Measurements from ENCODE around the gene EIF4G1.
A peak's percentile ranks its signal among the peaks of the same experiment; 100 is the strongest.

EIF4G1 gene

GRCh38 chr3:184315871-184316661 lies 1.7 kb downstream of the EIF4G1 start:
- Mint-ChIP-seq H3K27me3 (no peaks in the 10 kb centered on the region), H3K4me3 (peak overlapping the region; percentile 80), H3K36me3 (ENCODE audit: low read depth) (peaks cover 52% of the 10 kb centered on the region), H3K9me3 (no peaks in the 10 kb centered on the region), H3K4me1 (ENCODE audit: low read depth) (peaks cover 51% of the 10 kb centered on the region), H3K27ac (peak overlapping the region; percentile 72)
- intact Hi-C loops (cut with micrococcal nuclease), result no loop called here

GRCh38 chr3:184316792-184317191 lies 2.4 kb downstream of the EIF4G1 start:
- peaks cover 59% of the 10 kb centered on the region for H3K36me3 Mint-ChIP-seq (ENCODE audit: low read depth)
- no peaks in the 10 kb centered on the region for H3K27me3 Mint-ChIP-seq
- H3K27ac Mint-ChIP-seq, result peak overlapping the region; percentile 72
- H3K4me3 Mint-ChIP-seq, result peak overlapping the region; percentile 80
- H3K4me1 Mint-ChIP-seq (ENCODE audit: low read depth), result peaks cover 59% of the 10 kb centered on the region
- no peaks in the 10 kb centered on the region for H3K9me3 Mint-ChIP-seq
- intact Hi-C loops (cut with micrococcal nuclease), result no loop called here

GRCh38 chr3:184317201-184317600 lies 2.8 kb downstream of the EIF4G1 start:
- Mint-ChIP-seq H3K4me1 (ENCODE audit: low read depth) (peaks cover 63% of the 10 kb centered on the region), H3K9me3 (no peaks in the 10 kb centered on the region), H3K27me3 (no peaks in the 10 kb centered on the region), H3K36me3 (ENCODE audit: low read depth) (peaks cover 63% of the 10 kb centered on the region), H3K27ac (peak overlapping the region; percentile 72), H3K4me3 (peak overlapping the region; percentile 80)
- intact Hi-C loops (cut with micrococcal nuclease), result no loop called here

- Mint-ChIP-seq H3K27me3 (no peaks in the 10 kb centered on the region), H3K4me1 (ENCODE audit: low read depth) (peaks cover 79% of the 10 kb centered on the region), H3K4me3 (peak overlapping the region; percentile 56), H3K9me3 (no peaks in the 10 kb centered on the region), H3K27ac (peak overlapping the region; percentile 80), H3K36me3 (ENCODE audit: low read depth) (peaks cover 92% of the 10 kb centered on the region)
- intact Hi-C loops (cut with micrococcal nuclease), result no loop called here
These were observed 5.7 kb downstream of the EIF4G1 start for GRCh38 chr3:184320104-184320445.

- intact Hi-C loops (cut with micrococcal nuclease), result no loop called here
- H3K4me1 Mint-ChIP-seq (ENCODE audit: low read depth), result peaks cover 69% of the 10 kb centered on the region
These were observed 7.3 kb downstream of the EIF4G1 start for GRCh38 chr3:184321666-184322065.

GRCh38 chr3:184322731-184323487 lies 8.5 kb downstream of the EIF4G1 start:
- H3K27ac Mint-ChIP-seq, result peak overlapping the region; percentile 80

More at GRCh38 chr3:184321666-184322065, 7.3 kb downstream of the EIF4G1 start:
- Mint-ChIP-seq H3K9me3 (no peaks in the 10 kb centered on the region), H3K27me3 (no peaks in the 10 kb centered on the region), H3K4me3 (peak overlapping the region; percentile 46), H3K36me3 (ENCODE audit: low read depth) (peaks cover 92% of the 10 kb centered on the region), H3K27ac (peak overlapping the region; percentile 80)

DNA sequence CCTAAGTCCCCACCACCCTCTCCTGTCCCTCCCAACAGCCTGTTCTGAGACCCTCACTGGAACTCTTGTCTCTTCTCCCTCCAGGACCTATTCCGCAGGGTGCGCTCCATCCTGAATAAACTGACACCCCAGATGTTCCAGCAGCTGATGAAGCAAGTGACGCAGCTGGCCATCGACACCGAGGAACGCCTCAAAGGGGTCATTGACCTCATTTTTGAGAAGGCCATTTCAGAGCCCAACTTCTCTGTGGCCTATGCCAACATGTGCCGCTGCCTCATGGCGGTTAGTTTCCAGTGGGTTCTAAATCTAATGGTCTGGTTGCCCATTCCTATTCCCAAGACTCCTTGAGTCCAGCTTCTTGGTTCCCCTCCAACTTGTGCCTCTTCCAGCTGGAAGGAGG lies 9.3 kb downstream of the EIF4G1 start:
- no peak overlapping the region for H3K4me3 Mint-ChIP-seq
- H3K27me3 Mint-ChIP-seq, result no peaks in the 10 kb centered on the region
- no peaks in the 10 kb centered on the region for H3K9me3 Mint-ChIP-seq
- peak overlapping the region; percentile 80 for H3K27ac Mint-ChIP-seq
- peaks cover 94% of the 10 kb centered on the region for H3K36me3 Mint-ChIP-seq (ENCODE audit: low read depth)
- intact Hi-C loops (cut with micrococcal nuclease), result no loop called here
- H3K4me1 Mint-ChIP-seq (ENCODE audit: low read depth), result peaks cover 52% of the 10 kb centered on the region

More at GRCh38 chr3:184322731-184323487, 8.5 kb downstream of the EIF4G1 start:
- Mint-ChIP-seq H3K9me3 (no peaks in the 10 kb centered on the region), H3K4me1 (ENCODE audit: low read depth) (peaks cover 57% of the 10 kb centered on the region), H3K36me3 (ENCODE audit: low read depth) (peaks cover 92% of the 10 kb centered on the region), H3K4me3 (peak overlapping the region; percentile 10), H3K27me3 (no peaks in the 10 kb centered on the region)
- intact Hi-C loops (cut with micrococcal nuclease), result no loop called here

DNA sequence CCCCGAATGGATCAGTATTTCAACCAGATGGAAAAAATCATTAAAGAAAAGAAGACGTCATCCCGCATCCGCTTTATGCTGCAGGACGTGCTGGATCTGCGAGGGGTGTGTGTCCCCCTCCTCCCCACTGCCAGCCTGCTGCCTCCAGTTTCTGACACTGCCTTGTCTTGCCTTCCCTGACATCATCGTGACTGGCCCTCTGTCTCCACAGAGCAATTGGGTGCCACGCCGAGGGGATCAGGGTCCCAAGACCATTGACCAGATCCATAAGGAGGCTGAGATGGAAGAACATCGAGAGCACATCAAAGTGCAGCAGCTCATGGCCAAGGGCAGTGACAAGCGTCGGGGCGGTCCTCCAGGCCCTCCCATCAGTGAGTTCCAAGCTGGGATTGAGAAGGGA lies 10.9 kb downstream of the EIF4G1 start:
- Mint-ChIP-seq H3K4me1 (ENCODE audit: low read depth) (peaks cover 36% of the 10 kb centered on the region), H3K4me3 (no peak overlapping the region), H3K36me3 (ENCODE audit: low read depth) (peaks cover 100% of the 10 kb centered on the region), H3K27ac (no peak overlapping the region), H3K9me3 (no peaks in the 10 kb centered on the region), H3K27me3 (no peaks in the 10 kb centered on the region)
- intact Hi-C loops (cut with micrococcal nuclease), result no loop called here

DNA sequence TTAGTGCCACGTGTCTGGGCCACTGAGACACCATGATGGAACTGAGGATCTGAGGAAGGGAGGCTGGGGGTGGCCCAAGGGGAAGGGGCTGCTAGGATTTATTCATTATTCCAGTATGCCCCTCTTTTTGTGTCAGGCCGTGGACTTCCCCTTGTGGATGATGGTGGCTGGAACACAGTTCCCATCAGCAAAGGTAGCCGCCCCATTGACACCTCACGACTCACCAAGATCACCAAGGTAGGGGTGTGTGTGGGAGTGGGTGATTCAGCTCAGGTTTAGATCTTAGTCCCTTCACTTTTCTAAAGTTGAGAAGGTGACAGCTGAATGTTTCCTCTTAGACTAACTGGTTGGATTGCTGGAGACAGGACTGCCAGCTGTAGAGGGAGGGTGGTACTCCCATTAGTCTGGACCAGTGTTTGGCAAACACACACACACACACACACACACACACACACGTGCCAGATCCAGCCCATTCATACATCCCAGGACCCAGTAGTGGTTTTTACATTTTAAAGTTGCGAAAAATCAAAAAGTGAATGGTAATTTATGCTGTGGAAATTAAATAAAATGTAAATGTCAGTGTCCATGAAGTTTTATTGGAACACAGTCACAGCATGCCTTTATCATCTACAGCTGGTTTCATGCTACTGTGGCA lies 11.4 kb downstream of the EIF4G1 start:
- H3K9me3 Mint-ChIP-seq, result no peaks in the 10 kb centered on the region
- no peaks in the 10 kb centered on the region for H3K27me3 Mint-ChIP-seq
- intact Hi-C loops (cut with micrococcal nuclease), result no loop called here

DNA sequence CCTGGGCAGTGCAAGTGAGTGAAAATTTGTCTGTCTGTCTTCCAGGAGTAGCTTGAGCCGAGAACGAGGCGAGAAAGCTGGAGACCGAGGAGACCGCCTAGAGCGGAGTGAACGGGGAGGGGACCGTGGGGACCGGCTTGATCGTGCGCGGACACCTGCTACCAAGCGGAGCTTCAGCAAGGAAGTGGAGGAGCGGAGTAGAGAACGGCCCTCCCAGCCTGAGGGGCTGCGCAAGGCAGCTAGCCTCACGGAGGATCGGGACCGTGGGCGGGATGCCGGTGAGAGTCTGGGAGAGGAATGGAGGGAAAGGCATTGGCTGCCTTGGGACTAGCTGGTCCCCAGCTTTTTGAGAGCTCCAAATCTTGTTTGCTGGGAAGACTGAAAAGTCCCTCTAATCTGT lies 12.8 kb downstream of the EIF4G1 start:
- Mint-ChIP-seq H3K4me1 (ENCODE audit: low read depth) (peaks cover 17% of the 10 kb centered on the region), H3K27me3 (no peaks in the 10 kb centered on the region), H3K36me3 (ENCODE audit: low read depth) (peaks cover 100% of the 10 kb centered on the region), H3K9me3 (no peaks in the 10 kb centered on the region), H3K4me3 (no peak overlapping the region), H3K27ac (peak overlapping the region; percentile 50)
- intact Hi-C loops (cut with micrococcal nuclease), result no loop called here

More for the DNA sequence above, 11.4 kb downstream of the EIF4G1 start:
- no peak overlapping the region for H3K27ac Mint-ChIP-seq
- no peak overlapping the region for H3K4me3 Mint-ChIP-seq
- H3K36me3 Mint-ChIP-seq (ENCODE audit: low read depth), result peaks cover 100% of the 10 kb centered on the region
- H3K4me1 Mint-ChIP-seq (ENCODE audit: low read depth), result peaks cover 30% of the 10 kb centered on the region

GRCh38 chr3:184328516-184328915 lies 14.1 kb downstream of the EIF4G1 start:
- Mint-ChIP-seq H3K4me3 (no peak overlapping the region), H3K9me3 (no peaks in the 10 kb centered on the region), H3K27ac (no peak overlapping the region), H3K27me3 (no peaks in the 10 kb centered on the region), H3K4me1 (ENCODE audit: low read depth) (peaks cover 18% of the 10 kb centered on the region), H3K36me3 (ENCODE audit: low read depth) (peaks cover 100% of the 10 kb centered on the region)
- intact Hi-C loops (cut with micrococcal nuclease), result no loop called here

- Mint-ChIP-seq H3K27me3 (no peaks in the 10 kb centered on the region), H3K9me3 (no peaks in the 10 kb centered on the region), H3K36me3 (ENCODE audit: low read depth) (peaks cover 83% of the 10 kb centered on the region), H3K27ac (peak overlapping the region; percentile 90), H3K4me3 (no peak overlapping the region), H3K4me1 (ENCODE audit: low read depth) (peaks cover 38% of the 10 kb centered on the region)
- intact Hi-C loops (cut with micrococcal nuclease), result no loop called here
These were observed 18.1 kb downstream of the EIF4G1 start for GRCh38 chr3:184332370-184333090.

DNA sequence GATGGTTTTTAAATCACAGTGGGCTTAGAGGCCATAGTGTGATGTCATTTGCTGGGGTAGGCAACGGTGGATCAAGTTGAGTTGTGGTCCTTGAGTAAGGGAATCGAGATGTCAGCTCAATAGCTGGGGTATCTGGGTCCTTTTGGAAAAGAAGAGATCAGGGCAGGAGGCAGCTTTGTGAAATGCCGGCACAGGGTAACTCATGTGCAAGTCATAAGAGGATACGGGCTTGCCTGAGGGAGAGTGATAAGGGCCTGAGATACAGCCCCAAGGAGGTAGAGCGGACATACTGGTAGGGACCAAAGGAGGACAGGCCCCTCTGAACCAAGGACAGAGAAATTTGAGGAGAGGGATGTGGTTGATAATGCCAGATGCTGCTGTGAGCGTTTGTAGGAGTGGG lies 18.8 kb downstream of the EIF4G1 start:
- no peaks in the 10 kb centered on the region for H3K27me3 Mint-ChIP-seq
- peak overlapping the region; percentile 90 for H3K27ac Mint-ChIP-seq
- intact Hi-C loops (cut with micrococcal nuclease), result no loop called here
- peaks cover 83% of the 10 kb centered on the region for H3K36me3 Mint-ChIP-seq (ENCODE audit: low read depth)
- H3K4me1 Mint-ChIP-seq (ENCODE audit: low read depth), result peaks cover 45% of the 10 kb centered on the region
- H3K9me3 Mint-ChIP-seq, result no peaks in the 10 kb centered on the region
- no peak overlapping the region for H3K4me3 Mint-ChIP-seq

Measured in dendritic cell treated with granulocyte-macrophage colony-stimulating factor and Interleukin-4, amounts not matched to agents 40 ng/mL and 50 ng/mL, for 4 days (primary cell).